ENCODE results near the gene GOLM1.

Gene GOLM1

GRCh38 chr9:86046930-86047341, 52.4 kb downstream of the GOLM1 start:
- DNase-seq (ENCODE audit: low read depth) = no peak
- TF ChIP-seq CTCF (conservative IDR thresholded peaks at IDR 0.05; ENCODE audit: control insufficient read depth, insufficient read depth, low read depth, low read length) = no peak
- H3K4me3 ChIP-seq (ENCODE audit: control insufficient read depth, low read depth, low read length) = no peak overlapping the region

- no peak overlapping the region for H3K4me3 ChIP-seq (ENCODE audit: control insufficient read depth, low read depth, low read length)
- TF ChIP-seq CTCF (conservative IDR thresholded peaks at IDR 0.05; ENCODE audit: control insufficient read depth, insufficient read depth, low read depth, low read length) = no peak
- no peak for DNase-seq (ENCODE audit: low read depth)
These were observed 53.2 kb downstream of the GOLM1 start for GRCh38 chr9:86046071-86046636.

- TF ChIP-seq CTCF (conservative IDR thresholded peaks at IDR 0.05; ENCODE audit: control insufficient read depth, insufficient read depth, low read depth, low read length) = no peak
- H3K4me3 ChIP-seq (ENCODE audit: control insufficient read depth, low read depth, low read length) = no peak overlapping the region
- DNase-seq (ENCODE audit: low read depth) = no peak
These were observed 53.7 kb downstream of the GOLM1 start for GRCh38 chr9:86045654-86046053.

- H3K4me3 ChIP-seq (ENCODE audit: control insufficient read depth, low read depth, low read length) = no peak overlapping the region
- peak; percentile 13 for TF ChIP-seq CTCF (conservative IDR thresholded peaks at IDR 0.05; ENCODE audit: control insufficient read depth, insufficient read depth, low read depth, low read length)
These were observed 55.4 kb downstream of the GOLM1 start for GRCh38 chr9:86043999-86044398.

GRCh38 chr9:86043586-86043985, 55.8 kb downstream of the GOLM1 start:
- H3K4me3 ChIP-seq (ENCODE audit: control insufficient read depth, low read depth, low read length) = no peak overlapping the region
- no peak for DNase-seq (ENCODE audit: low read depth)
- no peak for TF ChIP-seq CTCF (conservative IDR thresholded peaks at IDR 0.05; ENCODE audit: control insufficient read depth, insufficient read depth, low read depth, low read length)

More at GRCh38 chr9:86043999-86044398, 55.4 kb downstream of the GOLM1 start:
- no peak for DNase-seq (ENCODE audit: low read depth)

GRCh38 chr9:86042199-86042978, 57.0 kb downstream of the GOLM1 start:
- H3K4me3 ChIP-seq (ENCODE audit: control insufficient read depth, low read depth, low read length) = no peak overlapping the region
- no peak for TF ChIP-seq CTCF (conservative IDR thresholded peaks at IDR 0.05; ENCODE audit: control insufficient read depth, insufficient read depth, low read depth, low read length)
- DNase-seq (ENCODE audit: low read depth) = no peak
